HuH-7.5 (cell line): Measurements from ENCODE around the gene DHX58.

ENCODE experiments used
- DNase-seq: peaks from one replicate; pipeline ENCODE4 v3.0.0; 2011; ENCODE audit warnings: low spot score

DHX58 gene

GRCh38 chr17:42087042-42087701 lies 25.3 kb downstream of the DHX58 start:
- DNase-seq, result no peak

- no peak for DNase-seq
These were observed 30.9 kb downstream of the DHX58 start for GRCh38 chr17:42081516-42082129.

GRCh38 chr17:42079541-42079940 lies 33.0 kb downstream of the DHX58 start:
- DNase-seq, result no peak

- DNase-seq, result no peak
These were observed 34.0 kb downstream of the DHX58 start for GRCh38 chr17:42078396-42079043.

GRCh38 chr17:42077755-42078154 lies 34.8 kb downstream of the DHX58 start:
- DNase-seq, result no peak

- DNase-seq, result no peak
These were observed 35.5 kb downstream of the DHX58 start for GRCh38 chr17:42076797-42077559.

- no peak for DNase-seq
These were observed 36.7 kb downstream of the DHX58 start for GRCh38 chr17:42075789-42076188.

- peak; percentile 65 for DNase-seq
These were observed 40.0 kb downstream of the DHX58 start for GRCh38 chr17:42072323-42073187.

GRCh38 chr17:42071810-42072209 lies 40.7 kb downstream of the DHX58 start:
- DNase-seq, result no peak

GRCh38 chr17:42068979-42069378 lies 43.5 kb downstream of the DHX58 start:
- no peak for DNase-seq

- peak; percentile 86 for DNase-seq
These were observed 45.0 kb downstream of the DHX58 start for GRCh38 chr17:42067371-42068091.

GRCh38 chr17:42065201-42065600 lies 47.3 kb downstream of the DHX58 start:
- DNase-seq, result no peak

GRCh38 chr17:42062681-42063080 lies 49.8 kb downstream of the DHX58 start:
- DNase-seq, result no peak

- DNase-seq, result no peak
These were observed 50.6 kb downstream of the DHX58 start for GRCh38 chr17:42061646-42062487.

- no peak for DNase-seq
These were observed 52.3 kb downstream of the DHX58 start for GRCh38 chr17:42060231-42060630.

- no peak for DNase-seq
These were observed 52.7 kb downstream of the DHX58 start for GRCh38 chr17:42059815-42060214.

GRCh38 chr17:42058063-42058462 lies 54.5 kb downstream of the DHX58 start:
- no peak for DNase-seq

GRCh38 chr17:42056635-42057034 lies 55.9 kb downstream of the DHX58 start:
- DNase-seq, result no peak

- no peak for DNase-seq
These were observed 57.0 kb downstream of the DHX58 start for GRCh38 chr17:42055496-42055895.

GRCh38 chr17:42055027-42055426 lies 57.5 kb downstream of the DHX58 start:
- DNase-seq, result no peak
